Measurements from ENCODE around the gene P2RX2. TPM values are rescaled to one million over a fixed set of nuclear protein-coding genes. Genes with fewer than 3 reads are reported as not detected.

The P2RX2 gene
- total and polyA plus RNA-seq, 2 experiments from 2014 or later: 1.1 to 1.7 TPM

- no peaks in the 10 kb centered on the region for H3K36me3 ChIP-seq (ENCODE audit: insufficient read depth)
- Mint-ChIP-seq H3K27me3 (ENCODE audit: insufficient read depth, low read depth, poor library complexity) (peaks cover 35% of the 10 kb centered on the region), H3K27ac (no peak overlapping the region), H3K4me3 (no peak overlapping the region; the same call in 2 of the 3 replicates), H3K4me1 (peaks cover 5% of the 10 kb centered on the region), H3K9me3 (no peaks in the 10 kb centered on the region), H3K36me3 (ENCODE audit: low read depth) (peaks cover 40% of the 10 kb centered on the region)
- TF ChIP-seq CREB1 (CRISPR knock-in tag; IDR thresholded peaks at IDR 0.05; ENCODE audit: low read depth) (no peak), JUNB (IDR thresholded peaks at IDR 0.05; ENCODE audit: unreplicated experiment) (no peak), EZH2phosphoT487 (IDR thresholded peaks at IDR 0.05; ENCODE audit: unreplicated experiment) (no peak), POLR2AphosphoS5 (IDR thresholded peaks at IDR 0.05; ENCODE audit: low read depth) (no peak), EZH2 (IDR thresholded peaks at IDR 0.05; ENCODE audit: low read depth, unreplicated experiment) (no peak), ZNF462 (CRISPR knock-in tag; IDR thresholded peaks at IDR 0.05) (no peak), ZNF114 (CRISPR knock-in tag; IDR thresholded peaks at IDR 0.05) (no peak), NANOG (IDR thresholded peaks at IDR 0.05; ENCODE audit: borderline replicate concordance) (no peak), STAT1 (IDR thresholded peaks at IDR 0.05; ENCODE audit: unreplicated experiment) (no peak), CTCF (conservative IDR thresholded peaks at IDR 0.05; ENCODE audit: low read depth in 2 of 2) (no peak), ZNF331 (CRISPR knock-in tag; IDR thresholded peaks at IDR 0.05; ENCODE audit: low read depth) (no peak)
- TF ChIP-seq, protein P1, sequence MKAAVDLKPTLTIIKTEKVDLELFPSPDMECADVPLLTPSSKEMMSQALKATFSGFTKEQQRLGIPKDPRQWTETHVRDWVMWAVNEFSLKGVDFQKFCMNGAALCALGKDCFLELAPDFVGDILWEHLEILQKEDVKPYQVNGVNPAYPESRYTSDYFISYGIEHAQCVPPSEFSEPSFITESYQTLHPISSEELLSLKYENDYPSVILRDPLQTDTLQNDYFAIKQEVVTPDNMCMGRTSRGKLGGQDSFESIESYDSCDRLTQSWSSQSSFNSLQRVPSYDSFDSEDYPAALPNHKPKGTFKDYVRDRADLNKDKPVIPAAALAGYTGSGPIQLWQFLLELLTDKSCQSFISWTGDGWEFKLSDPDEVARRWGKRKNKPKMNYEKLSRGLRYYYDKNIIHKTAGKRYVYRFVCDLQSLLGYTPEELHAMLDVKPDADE (IDR thresholded peaks at IDR 0.05): no peak
- TF ChIP-seq, protein P2, sequence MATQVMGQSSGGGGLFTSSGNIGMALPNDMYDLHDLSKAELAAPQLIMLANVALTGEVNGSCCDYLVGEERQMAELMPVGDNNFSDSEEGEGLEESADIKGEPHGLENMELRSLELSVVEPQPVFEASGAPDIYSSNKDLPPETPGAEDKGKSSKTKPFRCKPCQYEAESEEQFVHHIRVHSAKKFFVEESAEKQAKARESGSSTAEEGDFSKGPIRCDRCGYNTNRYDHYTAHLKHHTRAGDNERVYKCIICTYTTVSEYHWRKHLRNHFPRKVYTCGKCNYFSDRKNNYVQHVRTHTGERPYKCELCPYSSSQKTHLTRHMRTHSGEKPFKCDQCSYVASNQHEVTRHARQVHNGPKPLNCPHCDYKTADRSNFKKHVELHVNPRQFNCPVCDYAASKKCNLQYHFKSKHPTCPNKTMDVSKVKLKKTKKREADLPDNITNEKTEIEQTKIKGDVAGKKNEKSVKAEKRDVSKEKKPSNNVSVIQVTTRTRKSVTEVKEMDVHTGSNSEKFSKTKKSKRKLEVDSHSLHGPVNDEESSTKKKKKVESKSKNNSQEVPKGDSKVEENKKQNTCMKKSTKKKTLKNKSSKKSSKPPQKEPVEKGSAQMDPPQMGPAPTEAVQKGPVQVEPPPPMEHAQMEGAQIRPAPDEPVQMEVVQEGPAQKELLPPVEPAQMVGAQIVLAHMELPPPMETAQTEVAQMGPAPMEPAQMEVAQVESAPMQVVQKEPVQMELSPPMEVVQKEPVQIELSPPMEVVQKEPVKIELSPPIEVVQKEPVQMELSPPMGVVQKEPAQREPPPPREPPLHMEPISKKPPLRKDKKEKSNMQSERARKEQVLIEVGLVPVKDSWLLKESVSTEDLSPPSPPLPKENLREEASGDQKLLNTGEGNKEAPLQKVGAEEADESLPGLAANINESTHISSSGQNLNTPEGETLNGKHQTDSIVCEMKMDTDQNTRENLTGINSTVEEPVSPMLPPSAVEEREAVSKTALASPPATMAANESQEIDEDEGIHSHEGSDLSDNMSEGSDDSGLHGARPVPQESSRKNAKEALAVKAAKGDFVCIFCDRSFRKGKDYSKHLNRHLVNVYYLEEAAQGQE (IDR thresholded peaks at IDR 0.05; ENCODE audit: unreplicated experiment): no peak
- DNase-seq (ENCODE audit: low spot score) (no peak), ATAC-seq (no peak)
- no peaks in the 10 kb centered on the region for H3K79me2 ChIP-seq (replicated peaks; ENCODE audit: insufficient read depth)
- no peak overlapping the region for H3K4me2 ChIP-seq
- peaks cover 20% of the 10 kb centered on the region for H3F3A ChIP-seq (replicated peaks; ENCODE audit: low read depth)
- H3K27ac ChIP-seq (ENCODE audit: low read depth): no peak overlapping the region
- H2AFZ ChIP-seq: no peak overlapping the region
- peaks cover under 1% of the 10 kb centered on the region for H3K4me1 ChIP-seq (ENCODE audit: insufficient read depth)
- peaks cover 21% of the 10 kb centered on the region for H4K20me1 ChIP-seq (replicated peaks; ENCODE audit: insufficient read depth)
- H3K27me3 ChIP-seq (ENCODE audit: insufficient read depth): peaks cover 4% of the 10 kb centered on the region
- no peak overlapping the region for H3K4me3 ChIP-seq
- no peaks in the 10 kb centered on the region for H3K9me2 ChIP-seq (ENCODE audit: insufficient read depth)
These were observed 39.8 kb upstream of the P2RX2 start for GRCh38 chr12:132578826-132579225.
